ENCODE results near the gene RFX3. TPM values are rescaled to one million over a fixed set of nuclear protein-coding genes. Genes with fewer than 3 reads are reported as not detected.

Gene RFX3
- total and polyA plus RNA-seq, 4 donors: 0.30 to 4.6 (median 1.5) TPM

- Histone ChIP-seq H3K9ac (ENCODE audit: low read depth in 1 of 2, low read length in 2 of 2) (no peak overlapping the region), H3K27ac (ENCODE audit: low read depth in 1 of 2, low read length in 2 of 2) (no peak overlapping the region), H3K4me3 (ENCODE audit: low read depth in 1 of 3, low read length in 3 of 3) (no peak overlapping the region), H3K9me3 (ENCODE audit: control insufficient read depth in 4 of 4, low read length in 3 of 4) (peaks cover 0 to 1% (median 0%) of the 10 kb centered on the region in 4 donors), H3K36me3 (ENCODE audit: control insufficient read depth in 4 of 4, insufficient read depth in 3 of 4, low read depth in 1 of 4, low read length in 3 of 4) (peaks cover 0 to 1% (median 0%) of the 10 kb centered on the region in 4 donors), H3K4me1 (ENCODE audit: control insufficient read depth in 4 of 4, insufficient read depth in 4 of 4, low read length in 3 of 4) (no peaks in the 10 kb centered on the region), H3K27me3 (ENCODE audit: control insufficient read depth in 4 of 4, insufficient read depth in 4 of 4, low read length in 3 of 4) (no peaks in the 10 kb centered on the region)
- DNase-seq (ENCODE audit: low spot score): no peak
- WGBS: 96% methylated on average over 3 of the region's 3 CpGs
- TF ChIP-seq GABPA (IDR thresholded peaks at IDR 0.05 in 1 of 2, conservative IDR thresholded peaks at IDR 0.05 in 1 of 2) (no peak), FOXA2 (IDR thresholded peaks at IDR 0.05) (no peak), FOXA1 (IDR thresholded peaks at IDR 0.05) (no peak), JUND (IDR thresholded peaks at IDR 0.05) (no peak), HNF4A (conservative IDR thresholded peaks at IDR 0.05) (no peak), EGR1 (IDR thresholded peaks at IDR 0.05; ENCODE audit: low read depth in 2 of 2) (no peak)
These were observed 27.4 kb upstream of the RFX3 start for GRCh38 chr9:3553076-3553765.

GRCh38 chr9:3549225-3549624, 23.4 kb upstream of the RFX3 start:
- H3K9me3 ChIP-seq (ENCODE audit: control insufficient read depth in 4 of 4, low read length in 3 of 4): no peaks in the 10 kb centered on the region
- no peak overlapping the region for H3K4me3 ChIP-seq (ENCODE audit: low read depth in 1 of 3, low read length in 3 of 3)
- no peaks in the 10 kb centered on the region for H3K27me3 ChIP-seq (ENCODE audit: control insufficient read depth in 4 of 4, insufficient read depth in 4 of 4, low read length in 3 of 4)
- no peaks in the 10 kb centered on the region for H3K4me1 ChIP-seq (ENCODE audit: control insufficient read depth in 4 of 4, insufficient read depth in 4 of 4, low read length in 3 of 4)
- no peak for TF ChIP-seq FOXA2 (IDR thresholded peaks at IDR 0.05)
- TF ChIP-seq MAX (IDR thresholded peaks at IDR 0.05): no peak
- TF ChIP-seq FOXA1 (IDR thresholded peaks at IDR 0.05): no peak
- no peak for TF ChIP-seq SP1 (IDR thresholded peaks at IDR 0.05)
- TF ChIP-seq JUND (IDR thresholded peaks at IDR 0.05): no peak
- TF ChIP-seq EGR1 (IDR thresholded peaks at IDR 0.05; ENCODE audit: low read depth in 2 of 2): no peak
- TF ChIP-seq, protein P1, sequence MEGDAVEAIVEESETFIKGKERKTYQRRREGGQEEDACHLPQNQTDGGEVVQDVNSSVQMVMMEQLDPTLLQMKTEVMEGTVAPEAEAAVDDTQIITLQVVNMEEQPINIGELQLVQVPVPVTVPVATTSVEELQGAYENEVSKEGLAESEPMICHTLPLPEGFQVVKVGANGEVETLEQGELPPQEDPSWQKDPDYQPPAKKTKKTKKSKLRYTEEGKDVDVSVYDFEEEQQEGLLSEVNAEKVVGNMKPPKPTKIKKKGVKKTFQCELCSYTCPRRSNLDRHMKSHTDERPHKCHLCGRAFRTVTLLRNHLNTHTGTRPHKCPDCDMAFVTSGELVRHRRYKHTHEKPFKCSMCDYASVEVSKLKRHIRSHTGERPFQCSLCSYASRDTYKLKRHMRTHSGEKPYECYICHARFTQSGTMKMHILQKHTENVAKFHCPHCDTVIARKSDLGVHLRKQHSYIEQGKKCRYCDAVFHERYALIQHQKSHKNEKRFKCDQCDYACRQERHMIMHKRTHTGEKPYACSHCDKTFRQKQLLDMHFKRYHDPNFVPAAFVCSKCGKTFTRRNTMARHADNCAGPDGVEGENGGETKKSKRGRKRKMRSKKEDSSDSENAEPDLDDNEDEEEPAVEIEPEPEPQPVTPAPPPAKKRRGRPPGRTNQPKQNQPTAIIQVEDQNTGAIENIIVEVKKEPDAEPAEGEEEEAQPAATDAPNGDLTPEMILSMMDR (IDR thresholded peaks at IDR 0.05; ENCODE audit: low read depth, low read length, missing input control): no peak
- TF ChIP-seq RXRA (IDR thresholded peaks at IDR 0.05): no peak
- H3K9ac ChIP-seq (ENCODE audit: low read depth in 1 of 2, low read length in 2 of 2): no peak overlapping the region
- no peak for DNase-seq (ENCODE audit: low spot score)
- no peak overlapping the region for H3K27ac ChIP-seq (ENCODE audit: low read depth in 1 of 2, low read length in 2 of 2)
- H3K36me3 ChIP-seq (ENCODE audit: control insufficient read depth in 4 of 4, insufficient read depth in 3 of 4, low read depth in 1 of 4, low read length in 3 of 4): no peaks in the 10 kb centered on the region

- DNase-seq (ENCODE audit: low spot score): no peak
- 84% methylated on average over 1 of the region's 1 CpG for WGBS
- no peaks in the 10 kb centered on the region for H3K4me1 ChIP-seq (ENCODE audit: control insufficient read depth in 4 of 4, insufficient read depth in 4 of 4, low read length in 3 of 4)
- H3K4me3 ChIP-seq (ENCODE audit: low read depth in 1 of 3, low read length in 3 of 3): no peak overlapping the region
- no peaks in the 10 kb centered on the region for H3K27me3 ChIP-seq (ENCODE audit: control insufficient read depth in 4 of 4, insufficient read depth in 4 of 4, low read length in 3 of 4)
- no peaks in the 10 kb centered on the region for H3K36me3 ChIP-seq (ENCODE audit: control insufficient read depth in 4 of 4, insufficient read depth in 3 of 4, low read depth in 1 of 4, low read length in 3 of 4)
- H3K27ac ChIP-seq (ENCODE audit: low read depth in 1 of 2, low read length in 2 of 2): no peak overlapping the region
- H3K9me3 ChIP-seq (ENCODE audit: control insufficient read depth in 4 of 4, low read length in 3 of 4): no peaks in the 10 kb centered on the region
- no peak overlapping the region for H3K9ac ChIP-seq (ENCODE audit: low read depth in 1 of 2, low read length in 2 of 2)
- TF ChIP-seq JUND (IDR thresholded peaks at IDR 0.05) (no peak), EGR1 (IDR thresholded peaks at IDR 0.05; ENCODE audit: low read depth in 2 of 2) (no peak), HNF4A (conservative IDR thresholded peaks at IDR 0.05) (no peak), TAF1 (conservative IDR thresholded peaks at IDR 0.05) (no peak), HNF4G (IDR thresholded peaks at IDR 0.05) (no peak), YY1 (IDR thresholded peaks at IDR 0.05) (no peak), FOXA1 (IDR thresholded peaks at IDR 0.05) (no peak), RAD21 (IDR thresholded peaks at IDR 0.05) (no peak), SP1 (IDR thresholded peaks at IDR 0.05) (no peak), FOXA2 (IDR thresholded peaks at IDR 0.05) (no peak), GABPA (IDR thresholded peaks at IDR 0.05 in 1 of 2, conservative IDR thresholded peaks at IDR 0.05 in 1 of 2) (no peak)
- TF ChIP-seq, protein P2, sequence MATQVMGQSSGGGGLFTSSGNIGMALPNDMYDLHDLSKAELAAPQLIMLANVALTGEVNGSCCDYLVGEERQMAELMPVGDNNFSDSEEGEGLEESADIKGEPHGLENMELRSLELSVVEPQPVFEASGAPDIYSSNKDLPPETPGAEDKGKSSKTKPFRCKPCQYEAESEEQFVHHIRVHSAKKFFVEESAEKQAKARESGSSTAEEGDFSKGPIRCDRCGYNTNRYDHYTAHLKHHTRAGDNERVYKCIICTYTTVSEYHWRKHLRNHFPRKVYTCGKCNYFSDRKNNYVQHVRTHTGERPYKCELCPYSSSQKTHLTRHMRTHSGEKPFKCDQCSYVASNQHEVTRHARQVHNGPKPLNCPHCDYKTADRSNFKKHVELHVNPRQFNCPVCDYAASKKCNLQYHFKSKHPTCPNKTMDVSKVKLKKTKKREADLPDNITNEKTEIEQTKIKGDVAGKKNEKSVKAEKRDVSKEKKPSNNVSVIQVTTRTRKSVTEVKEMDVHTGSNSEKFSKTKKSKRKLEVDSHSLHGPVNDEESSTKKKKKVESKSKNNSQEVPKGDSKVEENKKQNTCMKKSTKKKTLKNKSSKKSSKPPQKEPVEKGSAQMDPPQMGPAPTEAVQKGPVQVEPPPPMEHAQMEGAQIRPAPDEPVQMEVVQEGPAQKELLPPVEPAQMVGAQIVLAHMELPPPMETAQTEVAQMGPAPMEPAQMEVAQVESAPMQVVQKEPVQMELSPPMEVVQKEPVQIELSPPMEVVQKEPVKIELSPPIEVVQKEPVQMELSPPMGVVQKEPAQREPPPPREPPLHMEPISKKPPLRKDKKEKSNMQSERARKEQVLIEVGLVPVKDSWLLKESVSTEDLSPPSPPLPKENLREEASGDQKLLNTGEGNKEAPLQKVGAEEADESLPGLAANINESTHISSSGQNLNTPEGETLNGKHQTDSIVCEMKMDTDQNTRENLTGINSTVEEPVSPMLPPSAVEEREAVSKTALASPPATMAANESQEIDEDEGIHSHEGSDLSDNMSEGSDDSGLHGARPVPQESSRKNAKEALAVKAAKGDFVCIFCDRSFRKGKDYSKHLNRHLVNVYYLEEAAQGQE (IDR thresholded peaks at IDR 0.05): no peak
- TF ChIP-seq, protein P1 (IDR thresholded peaks at IDR 0.05; ENCODE audit: low read depth, low read length, missing input control): no peak
- TF ChIP-seq, protein P3, sequence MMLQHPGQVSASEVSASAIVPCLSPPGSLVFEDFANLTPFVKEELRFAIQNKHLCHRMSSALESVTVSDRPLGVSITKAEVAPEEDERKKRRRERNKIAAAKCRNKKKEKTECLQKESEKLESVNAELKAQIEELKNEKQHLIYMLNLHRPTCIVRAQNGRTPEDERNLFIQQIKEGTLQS (IDR thresholded peaks at IDR 0.05): no peak
These were observed 22.8 kb upstream of the RFX3 start for GRCh38 chr9:3548648-3549047.

All from liver (tissue), 9 donors.